Bronchial epithelial cell (primary cell): ENCODE data around the gene MYO1B. TPM values are rescaled to one million over a fixed set of nuclear protein-coding genes. Genes with fewer than 3 reads are reported as not detected.

Source experiments
- DNase-seq: peaks from one replicate; pipeline ENCODE4 v3.0.0-alpha.2; 2010; ENCODE audit warnings: low read depth
- FAIRE-seq: peaks from 2 replicates; lab custom pipeline; 2011; peaks lifted over from hg19 to GRCh38; lab: Jason Lieb, UNC
- H3K27me3 ChIP-seq: 2 replicates; pipeline ENCODE4 v1.5.1; 2011; ENCODE audit warnings: low read length; ENCODE audit not compliant: control insufficient read depth, insufficient read depth
- H3K36me3 ChIP-seq: 2 replicates; pipeline ENCODE4 v1.5.1; 2011; ENCODE audit warnings: low read length; ENCODE audit not compliant: control insufficient read depth, insufficient read depth
- H3K4me3 ChIP-seq: 2 replicates; pipeline ENCODE4 v1.5.1; 2011; ENCODE audit warnings: mild to moderate bottlenecking, low read depth, low read length, control low read depth
- CTCF ChIP-seq: IDR thresholded peaks from 2 replicates; pipeline ENCODE4 v1.5.1; 2011; ENCODE audit warnings: mild to moderate bottlenecking, moderate library complexity, low read length, control low read depth, inconsistent platforms; ENCODE audit not compliant: insufficient read depth, severe bottlenecking
- total RNA-seq: library from RNA; depleted of rRNA; stranded (reverse); fragments of >200 nt; gene quantifications from 2 replicates; pipeline ENCODE4 v1.2.1, GENCODE V29; 2014

The MYO1B gene
- total RNA-seq, 1 donor from 2014 or later, result 247 TPM

DNA sequence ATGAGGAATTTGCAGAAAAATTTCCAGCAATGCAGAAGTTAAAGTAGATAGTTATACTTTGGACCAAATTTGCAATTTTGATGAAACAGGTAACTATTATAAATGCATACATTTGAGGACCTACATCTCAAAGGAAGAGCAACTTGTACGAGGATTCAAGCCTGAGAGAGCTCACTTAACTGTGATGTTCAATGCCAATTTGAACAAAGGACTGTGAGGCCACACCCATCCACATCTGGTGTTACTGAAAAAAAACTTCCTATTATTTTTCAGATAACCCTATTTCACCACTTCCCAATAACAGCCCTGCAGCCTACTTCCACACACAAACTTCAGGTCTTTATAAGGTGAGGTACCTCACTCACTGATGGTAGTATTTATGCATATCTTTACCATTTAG, 229.3 kb downstream of the MYO1B start:
- DNase-seq (no peak), FAIRE-seq (no peak)
- no peaks in the 10 kb centered on the region for H3K27me3 ChIP-seq
- H3K4me3 ChIP-seq, result no peak overlapping the region
- H3K36me3 ChIP-seq, result no peaks in the 10 kb centered on the region
- no peak for TF ChIP-seq CTCF

Other genes starting within 250 kb of the MYO1B start
- 29.0 and 50.2 TPM in 2 replicates for gene STAT1, start 231.2 kb upstream of the MYO1B start, total RNA-seq
- gene STAT4, start 94.4 kb upstream of the MYO1B start, total RNA-seq, result 7.1 and 12.3 TPM in 2 replicates